ENCODE measurements around the gene ABCC4.
"Not testable (repeated sequence)": the region's sequence is repeated elsewhere in the genome, so short reads cannot be mapped to it uniquely, and the experiment has no call there.

Gene ABCC4

GRCh38 chr13:95292622-95293021 lies 8.6 kb downstream of the ABCC4 start:
- no peak for ATAC-seq (replicated peaks; ENCODE audit: extremely low read depth, poor library complexity, severe bottlenecking)
- no peaks in the 10 kb centered on the region for H3K36me3 Mint-ChIP-seq (ENCODE audit: insufficient read depth)
- no peaks in the 10 kb centered on the region for H3K9me3 Mint-ChIP-seq
- no peaks in the 10 kb centered on the region for H3K27me3 Mint-ChIP-seq
- H3K4me3 Mint-ChIP-seq: no peak overlapping the region
- H3K4me1 Mint-ChIP-seq: peaks cover 20% of the 10 kb centered on the region
- H3K27ac Mint-ChIP-seq (ENCODE audit: low read depth): no peak overlapping the region
- DNase-seq (ENCODE audit: low spot score in 2 of 2): no peak

- H3K36me3 Mint-ChIP-seq (ENCODE audit: insufficient read depth); ATAC-seq (replicated peaks; ENCODE audit: extremely low read depth, poor library complexity, severe bottlenecking); H3K9me3 Mint-ChIP-seq; DNase-seq (ENCODE audit: low spot score in 2 of 2); H3K27me3 Mint-ChIP-seq; H3K4me3 Mint-ChIP-seq; H3K27ac Mint-ChIP-seq (ENCODE audit: low read depth): not testable (repeated sequence)
- peaks cover 13% of the 10 kb centered on the region for H3K4me1 Mint-ChIP-seq
Measured at GRCh38 chr13:95289901-95290300, 11.3 kb downstream of the ABCC4 start.

GRCh38 chr13:95289020-95289444 lies 12.2 kb downstream of the ABCC4 start:
- DNase-seq (ENCODE audit: low spot score in 2 of 2) (no peak), ATAC-seq (replicated peaks; ENCODE audit: extremely low read depth, poor library complexity, severe bottlenecking) (no peak)
- H3K27ac Mint-ChIP-seq (ENCODE audit: low read depth): no peak overlapping the region
- peaks cover 13% of the 10 kb centered on the region for H3K4me1 Mint-ChIP-seq
- H3K27me3 Mint-ChIP-seq: no peaks in the 10 kb centered on the region
- no peaks in the 10 kb centered on the region for H3K9me3 Mint-ChIP-seq
- no peaks in the 10 kb centered on the region for H3K36me3 Mint-ChIP-seq (ENCODE audit: insufficient read depth)
- no peak overlapping the region for H3K4me3 Mint-ChIP-seq

GRCh38 chr13:95284436-95284835 lies 16.8 kb downstream of the ABCC4 start:
- Mint-ChIP-seq H3K36me3 (ENCODE audit: insufficient read depth) (no peaks in the 10 kb centered on the region), H3K4me3 (no peak overlapping the region), H3K27ac (ENCODE audit: low read depth) (no peak overlapping the region), H3K9me3 (no peaks in the 10 kb centered on the region), H3K4me1 (peaks cover 9% of the 10 kb centered on the region), H3K27me3 (no peaks in the 10 kb centered on the region)
- ATAC-seq (replicated peaks; ENCODE audit: extremely low read depth, poor library complexity, severe bottlenecking) (no peak), DNase-seq (ENCODE audit: low spot score in 2 of 2) (no peak)

GRCh38 chr13:95279016-95279415 lies 22.2 kb downstream of the ABCC4 start:
- no peak for DNase-seq (ENCODE audit: low spot score in 2 of 2)
- Mint-ChIP-seq H3K27ac (ENCODE audit: low read depth) (no peak overlapping the region), H3K9me3 (no peaks in the 10 kb centered on the region), H3K4me1 (peaks cover 29% of the 10 kb centered on the region), H3K27me3 (no peaks in the 10 kb centered on the region), H3K4me3 (no peak overlapping the region), H3K36me3 (ENCODE audit: insufficient read depth) (no peaks in the 10 kb centered on the region)
- ATAC-seq (replicated peaks; ENCODE audit: extremely low read depth, poor library complexity, severe bottlenecking): no peak

DNA sequence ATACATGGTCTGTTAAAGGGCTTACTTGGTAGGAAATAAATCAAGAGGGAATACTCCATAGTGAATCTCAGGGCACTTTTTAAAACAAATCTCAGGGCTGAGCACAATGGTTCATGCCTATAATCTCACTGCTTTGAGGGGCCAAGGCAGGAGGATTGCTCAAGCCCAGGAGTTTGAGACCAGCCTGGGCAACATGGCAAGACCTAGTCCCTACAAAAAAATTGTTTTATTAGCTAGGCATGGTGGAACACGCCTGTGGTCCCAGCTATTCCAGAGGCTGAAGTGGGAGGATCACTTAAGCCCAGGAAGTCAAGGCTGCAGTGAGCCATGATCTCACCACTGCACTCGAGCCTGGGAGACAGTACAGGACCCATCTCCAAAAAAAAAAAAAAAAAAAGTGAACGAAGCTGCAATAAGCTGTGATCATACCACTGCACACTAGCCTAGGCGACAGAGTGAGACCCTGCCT lies 25.2 kb downstream of the ABCC4 start:
- ATAC-seq (replicated peaks; ENCODE audit: extremely low read depth, poor library complexity, severe bottlenecking): no peak
- Mint-ChIP-seq H3K36me3 (ENCODE audit: insufficient read depth) (no peaks in the 10 kb centered on the region), H3K4me3 (no peak overlapping the region), H3K27me3 (no peaks in the 10 kb centered on the region), H3K9me3 (no peaks in the 10 kb centered on the region), H3K4me1 (peaks cover 33% of the 10 kb centered on the region), H3K27ac (ENCODE audit: low read depth) (peak overlapping the region; percentile 59)
- no peak for DNase-seq (ENCODE audit: low spot score in 2 of 2)

GRCh38 chr13:95275322-95276036 lies 25.8 kb downstream of the ABCC4 start:
- DNase-seq (ENCODE audit: low spot score in 2 of 2) (no peak), ATAC-seq (replicated peaks; ENCODE audit: extremely low read depth, poor library complexity, severe bottlenecking) (no peak)
- H3K36me3 Mint-ChIP-seq (ENCODE audit: insufficient read depth): no peaks in the 10 kb centered on the region
- no peaks in the 10 kb centered on the region for H3K9me3 Mint-ChIP-seq
- peaks cover 33% of the 10 kb centered on the region for H3K4me1 Mint-ChIP-seq
- H3K27me3 Mint-ChIP-seq: no peaks in the 10 kb centered on the region
- no peak overlapping the region for H3K27ac Mint-ChIP-seq (ENCODE audit: low read depth)
- no peak overlapping the region for H3K4me3 Mint-ChIP-seq

GRCh38 chr13:95273592-95274132 lies 27.6 kb downstream of the ABCC4 start:
- not testable (repeated sequence) for H3K36me3 Mint-ChIP-seq (ENCODE audit: insufficient read depth); H3K4me3 Mint-ChIP-seq; DNase-seq (ENCODE audit: low spot score in 2 of 2); H3K27me3 Mint-ChIP-seq; H3K27ac Mint-ChIP-seq (ENCODE audit: low read depth); ATAC-seq (replicated peaks; ENCODE audit: extremely low read depth, poor library complexity, severe bottlenecking); H3K9me3 Mint-ChIP-seq
- peaks cover 32% of the 10 kb centered on the region for H3K4me1 Mint-ChIP-seq

GRCh38 chr13:95272076-95272475 lies 29.2 kb downstream of the ABCC4 start:
- not testable (repeated sequence) for H3K9me3 Mint-ChIP-seq

DNA sequence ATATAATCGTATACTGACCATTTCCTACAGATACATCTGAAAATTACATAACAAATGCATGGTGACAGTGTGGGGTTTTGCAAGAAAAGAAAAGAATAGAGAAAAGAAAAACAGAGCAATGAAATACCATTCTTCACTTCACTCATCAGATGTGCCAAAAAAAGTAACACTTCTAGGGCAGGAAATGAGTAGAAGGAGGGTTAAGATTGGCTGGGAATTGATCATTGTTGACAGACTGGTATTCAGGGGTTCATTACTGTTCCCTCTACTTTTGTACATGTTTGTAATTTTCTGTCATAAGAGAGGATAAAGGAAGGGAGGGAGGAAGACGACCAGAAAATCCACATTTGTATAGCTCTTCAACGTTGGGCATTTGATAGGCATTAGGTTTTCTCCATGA lies 31.5 kb downstream of the ABCC4 start:
- ATAC-seq (replicated peaks; ENCODE audit: extremely low read depth, poor library complexity, severe bottlenecking): no peak

More at GRCh38 chr13:95272076-95272475, 29.2 kb downstream of the ABCC4 start:
- H3K4me1 Mint-ChIP-seq: peaks cover 24% of the 10 kb centered on the region
- H3K36me3 Mint-ChIP-seq (ENCODE audit: insufficient read depth); ATAC-seq (replicated peaks; ENCODE audit: extremely low read depth, poor library complexity, severe bottlenecking); H3K4me3 Mint-ChIP-seq; H3K27me3 Mint-ChIP-seq; H3K27ac Mint-ChIP-seq (ENCODE audit: low read depth); DNase-seq (ENCODE audit: low spot score in 2 of 2): not testable (repeated sequence)

DNA sequence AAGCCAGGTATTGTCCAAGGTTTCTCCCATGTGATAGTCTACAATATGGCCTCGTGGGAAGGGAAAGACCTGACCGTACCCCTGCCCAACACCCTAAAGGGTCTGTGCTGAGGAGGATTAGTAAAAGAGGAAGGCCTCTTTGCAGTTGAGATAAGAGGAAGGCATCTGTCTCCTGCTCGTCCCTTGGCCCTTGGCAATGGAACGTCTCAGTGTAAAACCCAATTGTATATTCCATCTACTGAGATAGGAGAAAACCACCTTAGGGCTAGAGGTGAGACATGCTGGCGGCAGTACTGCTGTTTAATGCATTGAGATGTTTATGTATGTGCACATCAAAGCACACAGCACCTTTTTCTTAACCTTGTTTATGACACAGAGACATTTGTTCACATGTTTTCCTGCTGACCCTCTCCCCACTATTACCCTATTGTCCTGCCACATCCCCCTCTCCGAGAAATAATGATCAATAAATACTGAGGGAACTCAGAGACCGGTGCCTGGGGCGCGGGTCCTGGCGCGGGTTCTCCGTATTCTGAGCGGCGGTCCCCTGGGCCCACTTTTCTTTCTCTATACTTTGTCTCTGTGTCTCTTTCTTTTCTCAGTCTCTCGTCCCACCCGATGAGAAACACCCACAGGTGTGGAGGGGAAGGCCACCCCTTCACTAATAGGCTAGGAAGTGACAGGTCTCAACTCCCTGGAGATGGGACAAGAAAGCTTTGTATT lies 32.7 kb downstream of the ABCC4 start:
- not testable (repeated sequence) for H3K36me3 Mint-ChIP-seq (ENCODE audit: insufficient read depth); H3K4me3 Mint-ChIP-seq; H3K27ac Mint-ChIP-seq (ENCODE audit: low read depth); DNase-seq (ENCODE audit: low spot score in 2 of 2); ATAC-seq (replicated peaks; ENCODE audit: extremely low read depth, poor library complexity, severe bottlenecking); H3K9me3 Mint-ChIP-seq; H3K4me1 Mint-ChIP-seq; H3K27me3 Mint-ChIP-seq

More for the DNA sequence above, 31.5 kb downstream of the ABCC4 start:
- no peaks in the 10 kb centered on the region for H3K36me3 Mint-ChIP-seq (ENCODE audit: insufficient read depth)
- peak overlapping the region; percentile 11 for H3K27ac Mint-ChIP-seq (ENCODE audit: low read depth)
- DNase-seq (ENCODE audit: low spot score in 2 of 2): no peak
- H3K27me3 Mint-ChIP-seq: no peaks in the 10 kb centered on the region
- H3K4me3 Mint-ChIP-seq: no peak overlapping the region
- H3K4me1 Mint-ChIP-seq: peaks cover 19% of the 10 kb centered on the region
- peaks cover 5% of the 10 kb centered on the region for H3K9me3 Mint-ChIP-seq

DNA sequence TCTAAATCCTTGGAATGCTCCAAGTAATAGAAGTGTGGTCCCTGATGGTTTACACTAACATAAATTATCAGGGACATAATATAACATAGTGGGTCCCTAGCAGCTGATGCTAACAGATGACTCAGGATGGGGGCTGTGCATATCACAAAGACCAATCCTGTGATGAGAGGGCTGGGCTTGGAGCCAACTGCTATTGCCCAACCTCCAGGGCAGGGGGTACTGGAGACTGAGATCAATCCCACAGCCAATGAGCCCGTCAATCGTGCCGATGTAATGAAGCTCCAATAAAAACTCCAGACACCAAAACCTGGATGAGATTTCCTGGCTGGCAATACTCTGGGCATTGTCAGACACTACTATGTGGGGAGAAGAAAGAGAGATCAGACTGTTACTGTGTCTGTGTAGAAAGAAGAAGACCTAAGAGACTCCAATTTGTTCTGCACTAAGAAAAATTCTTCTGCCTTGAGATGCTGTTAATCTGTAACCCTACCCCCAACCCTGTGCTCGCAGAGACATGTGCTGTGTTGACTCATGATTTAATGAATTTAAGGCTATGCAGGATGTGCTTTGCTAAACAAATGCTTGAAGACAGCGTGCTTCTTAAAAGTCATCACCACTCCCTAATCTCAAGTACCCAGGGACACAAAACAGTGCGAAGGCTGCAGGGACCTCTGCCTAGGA lies 33.4 kb downstream of the ABCC4 start:
- DNase-seq (ENCODE audit: low spot score in 2 of 2): no peak
- Mint-ChIP-seq H3K4me3 (no peak overlapping the region), H3K36me3 (ENCODE audit: insufficient read depth) (no peaks in the 10 kb centered on the region), H3K9me3 (peaks cover 5% of the 10 kb centered on the region), H3K4me1 (peaks cover 8% of the 10 kb centered on the region), H3K27ac (ENCODE audit: low read depth) (no peak overlapping the region), H3K27me3 (no peaks in the 10 kb centered on the region)
- ATAC-seq (replicated peaks; ENCODE audit: extremely low read depth, poor library complexity, severe bottlenecking): no peak

All from central memory CD8-positive, alpha-beta T cell (primary cell).